Smooth muscle cell (in vitro differentiated cells): ENCODE data around the gene MRPL45. TPM values are rescaled to one million over a fixed set of nuclear protein-coding genes. Genes with fewer than 3 reads are reported as not detected.

ENCODE experiments used
- DNase-seq: peaks from one replicate; lab custom pipeline; 2025; ENCODE audit not compliant: unreplicated experiment; lab: John Stamatoyannopoulos, UW
- H2AFZ ChIP-seq: fragments of 200-600 bp; sonication (generic); 2 replicates; pipeline ENCODE4 v1.6.0; 2016; ENCODE audit warnings: antibody characterized with exemption, low read depth, mild to moderate bottlenecking
- H3F3A ChIP-seq: fragments of 200-600 bp; sonication (generic); 2 replicates; pipeline ENCODE4 v1.6.0; 2017; ENCODE audit warnings: antibody characterized with exemption, low read depth
- H3K27ac ChIP-seq: fragments of 200-600 bp; sonication (generic); 2 replicates; pipeline ENCODE4 v1.5.1; 2016; ENCODE audit warnings: low read depth, mild to moderate bottlenecking
- H3K27me3 ChIP-seq: fragments of 200-600 bp; sonication (generic); 2 replicates; pipeline ENCODE4 v1.6.1; 2016; ENCODE audit warnings: low read depth, mild to moderate bottlenecking
- H3K36me3 ChIP-seq: fragments of 200-600 bp; sonication (generic); 2 replicates; pipeline ENCODE4 v1.5.1; 2016; ENCODE audit warnings: low read depth
- H3K4me1 ChIP-seq: fragments of 200-600 bp; sonication (generic); 2 replicates; pipeline ENCODE4 v1.5.1; 2016; ENCODE audit warnings: low read depth
- H3K4me2 ChIP-seq: fragments of 200-600 bp; sonication (generic); 2 replicates; pipeline ENCODE4 v1.6.0; 2016; ENCODE audit warnings: mild to moderate bottlenecking
- H3K4me3 ChIP-seq: fragments of 200-600 bp; sonication (generic); 2 replicates; pipeline ENCODE4 v1.5.1; 2016; ENCODE audit warnings: mild to moderate bottlenecking
- H3K79me2 ChIP-seq: fragments of 200-600 bp; sonication (generic); 2 replicates; pipeline ENCODE4 v1.6.0; 2016; ENCODE audit warnings: low read depth, mild to moderate bottlenecking
- H3K9ac ChIP-seq: fragments of 200-600 bp; sonication (generic); 2 replicates; pipeline ENCODE4 v1.6.0; 2016; ENCODE audit warnings: low read depth
- H3K9me3 ChIP-seq: fragments of 200-600 bp; sonication (generic); replicated peaks from 2 replicates; pipeline ENCODE4 v1.5.1; 2016; ENCODE audit warnings: low read depth
- H4K20me1 ChIP-seq: fragments of 200-600 bp; sonication (generic); 2 replicates; pipeline ENCODE4 v1.6.0; 2016; ENCODE audit warnings: low read depth
- WGBS: methylation state at CpG from one replicate; pipeline ENCODE4 v1.1.7; 2016; ENCODE audit warnings: low lambda C conversion rate; 5-methylcytosine and 5-hydroxymethylcytosine counted together
- polyA plus RNA-seq: library from polyadenylated mRNA; unstranded; fragments of >200 nt; fragmentation: Nextera tagmentation; extraction: Ambion mirVana; gene quantifications from 2 replicates; pipeline ENCODE4 v1.2.1, GENCODE V29; 2016
- total RNA-seq: library from RNA; depleted of rRNA; stranded (reverse); fragments of >200 nt; gene quantifications from 2 replicates; pipeline ENCODE4 v1.2.3, GENCODE V29; 2014
- TF ChIP-seq, protein P1 (sequence below): fragments of 200-600 bp; sonication (generic); IDR thresholded peaks from 2 replicates; pipeline ENCODE4 v1.5.1; 2017; ENCODE audit warnings: borderline replicate concordance, mild to moderate bottlenecking, antibody characterized with exemption; ENCODE audit not compliant: insufficient read depth, poor library complexity, severe bottlenecking

Gene MRPL45
- total and polyA plus RNA-seq, 2 experiments from 2014 or later: 25.0 to 30.6 TPM

DNA sequence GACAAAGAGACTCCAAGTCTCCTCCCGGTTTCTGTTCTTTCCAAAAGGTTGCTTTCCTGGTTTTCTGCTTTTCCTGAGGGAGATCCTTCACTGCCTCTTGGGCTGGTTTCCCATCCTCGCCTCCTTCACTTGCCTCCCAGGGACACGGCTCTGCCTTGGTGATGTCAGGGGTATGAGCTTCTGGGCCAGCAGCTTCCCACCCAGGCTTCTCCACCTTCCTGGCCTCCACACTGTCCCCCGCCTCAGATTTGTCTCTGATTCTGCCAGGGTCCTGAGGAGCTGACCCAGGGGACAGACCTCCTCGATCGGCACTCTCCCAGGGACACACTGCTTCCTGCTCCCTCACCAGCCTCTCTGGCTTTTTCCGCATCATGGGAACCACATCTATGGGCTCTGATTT lies 32.3 kb downstream of the MRPL45 start:
- Histone ChIP-seq H2AFZ (no peak overlapping the region), H3K4me2 (no peak overlapping the region), H3K9ac (no peak overlapping the region), H3K4me3 (no peak overlapping the region), H3K27ac (no peak overlapping the region), H3K27me3 (no peaks in the 10 kb centered on the region), H3K9me3 (no peaks in the 10 kb centered on the region), H3F3A (peaks cover 5% of the 10 kb centered on the region), H3K36me3 (no peaks in the 10 kb centered on the region), H4K20me1 (no peaks in the 10 kb centered on the region), H3K79me2 (no peaks in the 10 kb centered on the region), H3K4me1 (peaks cover 15% of the 10 kb centered on the region)
- WGBS: 84% methylated on average over 7 of the region's 7 CpGs
- TF ChIP-seq, protein P1, sequence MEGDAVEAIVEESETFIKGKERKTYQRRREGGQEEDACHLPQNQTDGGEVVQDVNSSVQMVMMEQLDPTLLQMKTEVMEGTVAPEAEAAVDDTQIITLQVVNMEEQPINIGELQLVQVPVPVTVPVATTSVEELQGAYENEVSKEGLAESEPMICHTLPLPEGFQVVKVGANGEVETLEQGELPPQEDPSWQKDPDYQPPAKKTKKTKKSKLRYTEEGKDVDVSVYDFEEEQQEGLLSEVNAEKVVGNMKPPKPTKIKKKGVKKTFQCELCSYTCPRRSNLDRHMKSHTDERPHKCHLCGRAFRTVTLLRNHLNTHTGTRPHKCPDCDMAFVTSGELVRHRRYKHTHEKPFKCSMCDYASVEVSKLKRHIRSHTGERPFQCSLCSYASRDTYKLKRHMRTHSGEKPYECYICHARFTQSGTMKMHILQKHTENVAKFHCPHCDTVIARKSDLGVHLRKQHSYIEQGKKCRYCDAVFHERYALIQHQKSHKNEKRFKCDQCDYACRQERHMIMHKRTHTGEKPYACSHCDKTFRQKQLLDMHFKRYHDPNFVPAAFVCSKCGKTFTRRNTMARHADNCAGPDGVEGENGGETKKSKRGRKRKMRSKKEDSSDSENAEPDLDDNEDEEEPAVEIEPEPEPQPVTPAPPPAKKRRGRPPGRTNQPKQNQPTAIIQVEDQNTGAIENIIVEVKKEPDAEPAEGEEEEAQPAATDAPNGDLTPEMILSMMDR: no peak
- DNase-seq: no peak

DNA sequence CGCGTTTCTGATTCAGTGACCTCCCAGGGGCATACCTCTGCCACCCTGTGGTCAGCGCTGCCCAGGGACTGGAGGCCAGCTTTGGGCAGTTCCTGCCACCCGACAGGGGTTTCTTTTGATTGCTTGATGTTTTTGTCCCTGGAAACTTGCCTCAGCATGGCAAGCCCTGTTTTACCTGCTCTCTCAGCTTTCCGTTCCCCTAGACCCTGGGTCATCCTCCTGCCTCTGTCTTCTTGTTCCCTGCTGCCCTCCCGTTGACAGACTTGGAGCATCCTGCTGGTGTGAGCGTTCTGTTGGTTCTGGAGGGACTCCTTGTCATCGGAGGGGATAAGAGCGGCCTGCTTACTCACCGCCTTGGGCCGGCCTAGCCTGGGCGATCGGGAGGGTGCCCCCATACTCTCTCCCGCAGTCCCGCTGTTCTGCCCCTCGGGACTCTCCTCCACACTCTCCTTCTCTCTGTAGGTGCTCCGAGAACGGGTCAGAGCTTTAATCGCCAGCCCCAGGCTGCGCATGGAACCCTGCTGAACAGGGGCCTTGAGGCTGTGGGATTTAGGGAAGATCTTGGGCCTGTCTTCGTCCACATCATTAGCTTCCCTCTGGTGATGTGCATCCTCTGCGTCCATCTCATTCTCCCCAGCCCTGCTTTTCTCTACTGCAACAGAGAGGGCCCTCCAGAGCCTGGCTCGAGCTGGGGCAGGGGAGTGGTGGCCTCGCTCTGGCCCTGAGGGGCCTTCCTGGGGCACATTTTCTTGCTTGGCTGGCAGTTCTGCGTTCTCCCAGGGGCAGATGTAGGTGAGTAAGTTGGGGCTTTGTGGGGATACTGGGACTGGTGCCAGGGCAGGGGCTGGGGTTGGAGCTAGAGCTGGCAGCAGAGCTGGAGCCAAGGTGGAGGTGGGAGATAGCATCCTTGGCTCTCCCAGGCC lies 33.1 kb downstream of the MRPL45 start:
- Histone ChIP-seq H4K20me1 (no peaks in the 10 kb centered on the region), H3K27ac (no peak overlapping the region), H3K9ac (no peak overlapping the region), H3K4me3 (no peak overlapping the region), H2AFZ (no peak overlapping the region), H3K79me2 (no peaks in the 10 kb centered on the region), H3K4me1 (peaks cover 7% of the 10 kb centered on the region), H3K4me2 (no peak overlapping the region), H3F3A (no peaks in the 10 kb centered on the region), H3K9me3 (no peaks in the 10 kb centered on the region), H3K36me3 (no peaks in the 10 kb centered on the region), H3K27me3 (no peaks in the 10 kb centered on the region)
- whole genome bisulfite sequencing: 94% methylated on average over 25 of the region's 25 CpGs
- DNase-seq: no peak
- TF ChIP-seq, protein P1: no peak

- Histone ChIP-seq H3K9ac (no peak overlapping the region), H3K4me2 (no peak overlapping the region), H3K79me2 (no peaks in the 10 kb centered on the region), H3K4me1 (no peaks in the 10 kb centered on the region), H2AFZ (no peak overlapping the region), H3K36me3 (no peaks in the 10 kb centered on the region), H3K9me3 (no peaks in the 10 kb centered on the region), H3K4me3 (no peak overlapping the region), H3K27me3 (no peaks in the 10 kb centered on the region), H3K27ac (no peak overlapping the region), H3F3A (no peaks in the 10 kb centered on the region), H4K20me1 (no peaks in the 10 kb centered on the region)
- DNase-seq: no peak
- 93% methylated on average over 23 of the region's 23 CpGs for WGBS
- TF ChIP-seq, protein P1: no peak
These were observed 34.0 kb downstream of the MRPL45 start for GRCh38 chr17:38330941-38331411.
